Vagina (tissue), 2 donors: Measurements from ENCODE around the gene PPFIBP2.

Experiments used
- POLR2A ChIP-seq, 2 donors: fragments of 450-650 bp; IDR thresholded peaks; one replicate each; pipeline ENCODE4 v1.6.1; 2017; ENCODE audit warnings: antibody characterized with exemption in 2 of 2, mild to moderate bottlenecking in 2 of 2, moderate library complexity in 2 of 2
- POLR2AphosphoS5 ChIP-seq, 2 donors: sonication (generic); formaldehyde crosslinking; IDR thresholded peaks; one replicate each; pipeline ENCODE4 v1.9.0; 2017; ENCODE audit warnings: antibody characterized with exemption in 2 of 2, mild to moderate bottlenecking in 2 of 2, low read depth in 1 of 2; ENCODE audit not compliant: insufficient read depth in 1 of 2
- TF ChIP-seq, protein P1 (sequence below), 3 experiments: fragments of 450-650 bp in 2 of 3; fragments of 200-600 bp in 1 of 3; sonication (generic) in 1 of 3; IDR thresholded peaks; one replicate each; pipeline ENCODE4 v1.5.1; 2017 to 2019; ENCODE audit warnings: antibody characterized with exemption in 3 of 3, mild to moderate bottlenecking in 2 of 3, moderate library complexity in 2 of 3

DNA sequence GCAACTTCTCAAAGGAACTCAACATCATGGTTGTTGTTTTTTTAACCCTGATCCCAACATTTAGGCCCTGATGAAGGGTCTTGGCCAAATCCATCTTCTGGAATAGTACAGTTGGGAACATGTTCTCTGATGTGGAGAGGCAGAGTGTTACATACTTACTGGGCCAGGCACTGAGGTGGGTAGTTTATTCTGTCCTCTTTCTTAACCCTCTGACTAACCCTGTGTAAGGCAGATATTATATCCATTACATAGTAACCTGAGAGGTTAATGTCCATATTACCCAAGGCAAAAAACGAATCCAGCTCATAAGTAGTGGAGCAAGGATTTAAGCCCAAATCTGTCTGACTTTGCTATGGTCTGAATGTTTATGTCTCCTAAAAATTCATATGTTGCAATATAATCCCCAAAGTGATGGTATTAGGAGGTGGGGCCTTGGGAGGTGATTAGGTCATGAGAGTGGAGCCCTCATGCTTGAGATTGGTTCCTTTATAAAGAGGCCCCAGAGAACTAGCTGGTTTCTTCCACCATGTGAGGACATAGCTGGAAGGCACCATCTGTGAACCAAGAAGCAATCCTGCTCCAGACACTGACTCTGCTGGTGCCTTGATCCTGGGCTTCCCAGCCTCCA is 16.3 kb downstream of the PPFIBP2 start:
- TF ChIP-seq, protein P1, sequence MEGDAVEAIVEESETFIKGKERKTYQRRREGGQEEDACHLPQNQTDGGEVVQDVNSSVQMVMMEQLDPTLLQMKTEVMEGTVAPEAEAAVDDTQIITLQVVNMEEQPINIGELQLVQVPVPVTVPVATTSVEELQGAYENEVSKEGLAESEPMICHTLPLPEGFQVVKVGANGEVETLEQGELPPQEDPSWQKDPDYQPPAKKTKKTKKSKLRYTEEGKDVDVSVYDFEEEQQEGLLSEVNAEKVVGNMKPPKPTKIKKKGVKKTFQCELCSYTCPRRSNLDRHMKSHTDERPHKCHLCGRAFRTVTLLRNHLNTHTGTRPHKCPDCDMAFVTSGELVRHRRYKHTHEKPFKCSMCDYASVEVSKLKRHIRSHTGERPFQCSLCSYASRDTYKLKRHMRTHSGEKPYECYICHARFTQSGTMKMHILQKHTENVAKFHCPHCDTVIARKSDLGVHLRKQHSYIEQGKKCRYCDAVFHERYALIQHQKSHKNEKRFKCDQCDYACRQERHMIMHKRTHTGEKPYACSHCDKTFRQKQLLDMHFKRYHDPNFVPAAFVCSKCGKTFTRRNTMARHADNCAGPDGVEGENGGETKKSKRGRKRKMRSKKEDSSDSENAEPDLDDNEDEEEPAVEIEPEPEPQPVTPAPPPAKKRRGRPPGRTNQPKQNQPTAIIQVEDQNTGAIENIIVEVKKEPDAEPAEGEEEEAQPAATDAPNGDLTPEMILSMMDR (IDR thresholded peaks at IDR 0.05): no peak
- TF ChIP-seq POLR2A (IDR thresholded peaks at IDR 0.05) (no peak), POLR2AphosphoS5 (IDR thresholded peaks at IDR 0.05; ENCODE audit: insufficient read depth in 1 of 2, low read depth in 1 of 2) (no peak)
